DND-41 (cell line): Measurements from ENCODE around the gene FUT1.

Experiments used
- ATAC-seq: fragments of 200-7000 bp; cut with Tn5 transposase; 3 replicates; pipeline ENCODE4 v1.9.1; 2021; ENCODE audit warnings: low read depth; ENCODE audit not compliant: insufficient read depth
- DNase-seq: peaks from one replicate; pipeline ENCODE4 v3.0.0-alpha.2; 2020
- H2AFZ ChIP-seq: 2 replicates; pipeline ENCODE4 v1.6.0; 2012; ENCODE audit warnings: low read depth, low read length
- H3K27ac ChIP-seq: 2 replicates; pipeline ENCODE4 v1.5.1; 2012; ENCODE audit warnings: low read length, inconsistent platforms
- H3K27me3 ChIP-seq: fragments of 200-600 bp; sonication (generic); 2 replicates; pipeline ENCODE4 v1.6.0; 2012; ENCODE audit warnings: low read length, mild to moderate bottlenecking, inconsistent platforms; ENCODE audit not compliant: insufficient read depth, poor library complexity
- H3K36me3 ChIP-seq: 2 replicates; pipeline ENCODE4 v1.5.1; 2012; ENCODE audit warnings: low read length, inconsistent platforms; ENCODE audit not compliant: insufficient read depth
- H3K4me1 ChIP-seq: 2 replicates; pipeline ENCODE4 v1.5.1; 2012; ENCODE audit warnings: mild to moderate bottlenecking, low read length; ENCODE audit not compliant: insufficient read depth
- H3K4me2 ChIP-seq: 2 replicates; pipeline ENCODE4 v1.6.0; 2012; ENCODE audit warnings: mild to moderate bottlenecking, moderate library complexity, low read length, inconsistent platforms; ENCODE audit not compliant: insufficient read depth
- H3K4me3 ChIP-seq, 2 experiments: fragments of 200-600 bp in 1 of 2; shearing (Covaris generic) in 1 of 2; 2 replicates each; pipeline ENCODE4 v1.5.1; 2012 to 2016; ENCODE audit warnings: inconsistent platforms in 2 of 2, low read length in 2 of 2, mild to moderate bottlenecking in 2 of 2, low read depth in 1 of 2, moderate library complexity in 1 of 2
- H3K79me2 ChIP-seq: 2 replicates; pipeline ENCODE4 v1.6.0; 2012; ENCODE audit warnings: low read length, inconsistent platforms; ENCODE audit not compliant: insufficient read depth
- H3K9ac ChIP-seq: 2 replicates; pipeline ENCODE4 v1.6.0; 2012; ENCODE audit warnings: low read depth, mild to moderate bottlenecking, inconsistent platforms, low read length, moderate library complexity
- H3K9me3 ChIP-seq: 2 replicates; pipeline ENCODE4 v1.5.1; 2012; ENCODE audit warnings: low read length, moderate library complexity, mild to moderate bottlenecking, inconsistent platforms; ENCODE audit not compliant: insufficient read depth, severe bottlenecking
- H4K20me1 ChIP-seq: 2 replicates; pipeline ENCODE4 v1.6.0; 2012; ENCODE audit warnings: low read length; ENCODE audit not compliant: insufficient read depth
- EZH2 ChIP-seq: IDR thresholded peaks from 3 replicates; pipeline ENCODE4 v1.6.1; 2012; ENCODE audit warnings: borderline replicate concordance, low read depth, mild to moderate bottlenecking, moderate library complexity, low read length, inconsistent platforms; ENCODE audit not compliant: severe bottlenecking
- TF ChIP-seq, protein P1 (sequence below): IDR thresholded peaks from 2 replicates; pipeline ENCODE4 v1.5.1; 2012; ENCODE audit warnings: borderline replicate concordance, low read length, moderate library complexity, mild to moderate bottlenecking; ENCODE audit not compliant: poor library complexity, severe bottlenecking; ENCODE audit errors: extremely low read depth

FUT1 gene

DNA sequence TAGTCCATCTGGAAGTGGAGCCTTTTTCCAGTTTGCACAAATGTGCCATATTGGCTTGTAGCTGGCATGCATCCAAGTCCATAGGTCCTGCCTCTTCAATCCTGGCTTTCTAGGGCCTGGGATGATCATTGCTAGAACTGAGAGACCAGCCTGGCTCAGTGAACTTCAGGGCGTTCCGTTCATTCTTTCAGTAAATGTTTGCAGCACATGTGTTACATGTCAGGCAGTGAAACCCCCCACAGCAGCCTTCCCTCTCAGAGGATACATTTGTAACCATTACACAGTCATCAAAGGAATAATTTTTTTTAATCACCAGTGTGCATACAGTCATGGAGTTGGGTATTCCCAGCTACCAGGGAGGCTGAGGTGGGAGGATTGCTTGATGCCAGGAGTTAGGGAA, 47.0 kb downstream of the FUT1 start:
- Histone ChIP-seq H3K27ac (no peak overlapping the region), H3K9me3 (no peaks in the 10 kb centered on the region), H3K4me3 (no peak overlapping the region), H3K79me2 (no peaks in the 10 kb centered on the region), H3K4me2 (no peak overlapping the region), H4K20me1 (no peaks in the 10 kb centered on the region), H3K9ac (no peak overlapping the region), H3K27me3 (no peaks in the 10 kb centered on the region), H2AFZ (no peak overlapping the region), H3K36me3 (peaks cover 9% of the 10 kb centered on the region), H3K4me1 (no peaks in the 10 kb centered on the region)
- no peak for TF ChIP-seq EZH2
- TF ChIP-seq, protein P1, sequence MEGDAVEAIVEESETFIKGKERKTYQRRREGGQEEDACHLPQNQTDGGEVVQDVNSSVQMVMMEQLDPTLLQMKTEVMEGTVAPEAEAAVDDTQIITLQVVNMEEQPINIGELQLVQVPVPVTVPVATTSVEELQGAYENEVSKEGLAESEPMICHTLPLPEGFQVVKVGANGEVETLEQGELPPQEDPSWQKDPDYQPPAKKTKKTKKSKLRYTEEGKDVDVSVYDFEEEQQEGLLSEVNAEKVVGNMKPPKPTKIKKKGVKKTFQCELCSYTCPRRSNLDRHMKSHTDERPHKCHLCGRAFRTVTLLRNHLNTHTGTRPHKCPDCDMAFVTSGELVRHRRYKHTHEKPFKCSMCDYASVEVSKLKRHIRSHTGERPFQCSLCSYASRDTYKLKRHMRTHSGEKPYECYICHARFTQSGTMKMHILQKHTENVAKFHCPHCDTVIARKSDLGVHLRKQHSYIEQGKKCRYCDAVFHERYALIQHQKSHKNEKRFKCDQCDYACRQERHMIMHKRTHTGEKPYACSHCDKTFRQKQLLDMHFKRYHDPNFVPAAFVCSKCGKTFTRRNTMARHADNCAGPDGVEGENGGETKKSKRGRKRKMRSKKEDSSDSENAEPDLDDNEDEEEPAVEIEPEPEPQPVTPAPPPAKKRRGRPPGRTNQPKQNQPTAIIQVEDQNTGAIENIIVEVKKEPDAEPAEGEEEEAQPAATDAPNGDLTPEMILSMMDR: no peak
- ATAC-seq: no peak
- no peak for DNase-seq

DNA sequence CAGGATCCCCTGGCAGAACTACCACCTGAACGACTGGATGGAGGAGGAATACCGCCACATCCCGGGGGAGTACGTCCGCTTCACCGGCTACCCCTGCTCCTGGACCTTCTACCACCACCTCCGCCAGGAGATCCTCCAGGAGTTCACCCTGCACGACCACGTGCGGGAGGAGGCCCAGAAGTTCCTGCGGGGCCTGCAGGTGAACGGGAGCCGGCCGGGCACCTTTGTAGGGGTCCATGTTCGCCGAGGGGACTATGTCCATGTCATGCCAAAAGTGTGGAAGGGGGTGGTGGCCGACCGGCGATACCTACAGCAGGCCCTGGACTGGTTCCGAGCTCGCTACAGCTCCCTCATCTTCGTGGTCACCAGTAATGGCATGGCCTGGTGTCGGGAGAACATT, 49.1 kb downstream of the FUT1 start:
- no peaks in the 10 kb centered on the region for H3K79me2 ChIP-seq
- no peak overlapping the region for H3K4me2 ChIP-seq
- TF ChIP-seq, protein P1: no peak
- no peak for TF ChIP-seq EZH2
- no peaks in the 10 kb centered on the region for H3K27me3 ChIP-seq
- no peak overlapping the region for H3K9ac ChIP-seq
- H3K4me1 ChIP-seq: no peaks in the 10 kb centered on the region
- H3K9me3 ChIP-seq: no peaks in the 10 kb centered on the region
- H3K4me3 ChIP-seq: no peak overlapping the region
- no peak overlapping the region for H3K27ac ChIP-seq
- peaks cover 9% of the 10 kb centered on the region for H3K36me3 ChIP-seq
- DNase-seq: no peak
- H2AFZ ChIP-seq: no peak overlapping the region
- no peaks in the 10 kb centered on the region for H4K20me1 ChIP-seq
- ATAC-seq: no peak

DNA sequence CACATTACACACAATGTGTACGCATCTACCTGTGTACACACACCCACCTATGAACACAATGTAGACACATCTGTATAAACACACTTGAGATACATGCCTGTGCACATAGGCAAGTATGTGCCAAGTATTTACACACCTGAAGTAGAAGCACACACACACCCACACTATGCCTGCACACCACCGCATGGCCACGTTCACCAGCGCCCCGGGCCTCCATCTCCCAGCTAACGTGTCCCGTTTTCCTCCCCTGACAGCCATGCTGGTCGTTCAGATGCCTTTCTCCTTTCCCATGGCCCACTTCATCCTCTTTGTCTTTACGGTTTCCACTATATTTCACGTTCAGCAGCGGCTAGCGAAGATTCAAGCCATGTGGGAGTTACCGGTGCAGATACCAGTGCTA, 49.7 kb downstream of the FUT1 start:
- Histone ChIP-seq H3K9me3 (no peaks in the 10 kb centered on the region), H3K4me3 (no peak overlapping the region)
- ATAC-seq: no peak

More for the DNA sequence above, 49.7 kb downstream of the FUT1 start:
- no peak for TF ChIP-seq EZH2
- TF ChIP-seq, protein P1: no peak
- H3K36me3 ChIP-seq: peaks cover 9% of the 10 kb centered on the region
- H3K4me2 ChIP-seq: no peak overlapping the region
- DNase-seq: no peak
- no peak overlapping the region for H3K27ac ChIP-seq
- no peak overlapping the region for H2AFZ ChIP-seq
- no peaks in the 10 kb centered on the region for H4K20me1 ChIP-seq
- H3K27me3 ChIP-seq: no peaks in the 10 kb centered on the region
- no peak overlapping the region for H3K9ac ChIP-seq
- H3K79me2 ChIP-seq: no peaks in the 10 kb centered on the region
- H3K4me1 ChIP-seq: no peaks in the 10 kb centered on the region
